Ishikawa (cell line): Measurements from ENCODE around the gene PAN3.

Experiments used
- EGR1 ChIP-seq: IDR thresholded peaks from 2 replicates; pipeline ENCODE4 v1.6.1; 2012
- EP300 ChIP-seq: IDR thresholded peaks from 2 replicates; pipeline ENCODE4 v1.6.1; 2012; ENCODE audit warnings: borderline replicate concordance
- NFIC ChIP-seq: IDR thresholded peaks from 2 replicates; pipeline ENCODE4 v1.6.1; 2012
- RAD21 ChIP-seq: IDR thresholded peaks from 2 replicates; pipeline ENCODE4 v1.6.1; 2012; ENCODE audit warnings: low read depth
- TAF1 ChIP-seq: IDR thresholded peaks from 2 replicates; pipeline ENCODE4 v1.6.1; 2012; ENCODE audit warnings: low read depth, mild to moderate bottlenecking
- TCF12 ChIP-seq: IDR thresholded peaks from 2 replicates; pipeline ENCODE4 v1.6.1; 2012; ENCODE audit warnings: low read depth
- YY1 ChIP-seq: IDR thresholded peaks from 2 replicates; pipeline ENCODE4 v1.6.1; 2012; ENCODE audit warnings: low read depth
- ZBTB7A ChIP-seq: IDR thresholded peaks from 2 replicates; pipeline ENCODE4 v1.6.1; 2012; ENCODE audit warnings: low read depth
- TF ChIP-seq, protein P1 (sequence below): IDR thresholded peaks from 2 replicates; pipeline ENCODE4 v1.6.1; 2012
- TF ChIP-seq, protein P2 (sequence below): IDR thresholded peaks from 2 replicates; pipeline ENCODE4 v1.6.1; 2012; ENCODE audit warnings: low read depth, mild to moderate bottlenecking
- TF ChIP-seq, protein P3 (sequence below): IDR thresholded peaks from 2 replicates; pipeline ENCODE4 v1.6.1; 2012

DNA sequence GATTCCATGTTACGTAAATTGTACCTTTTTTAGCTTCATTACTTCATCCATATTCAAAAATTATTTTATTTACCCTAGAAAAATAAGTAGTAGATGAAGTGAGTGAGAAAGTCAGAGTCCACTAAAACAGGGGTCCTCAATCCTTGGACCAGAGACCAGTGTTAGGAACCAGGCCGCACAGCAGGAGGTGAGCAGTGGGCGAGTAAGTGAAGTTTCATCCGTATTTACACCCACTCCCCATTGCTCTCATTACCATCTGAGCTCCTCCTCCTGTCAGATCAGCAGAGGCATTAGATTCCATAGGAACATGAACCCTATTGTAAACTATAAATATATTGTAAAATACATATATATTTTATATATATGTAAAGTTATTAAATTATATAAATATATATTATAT is 119.0 kb downstream of the PAN3 start:
- no peak for TF ChIP-seq TCF12
- TF ChIP-seq TAF1 = no peak
- TF ChIP-seq, protein P1, sequence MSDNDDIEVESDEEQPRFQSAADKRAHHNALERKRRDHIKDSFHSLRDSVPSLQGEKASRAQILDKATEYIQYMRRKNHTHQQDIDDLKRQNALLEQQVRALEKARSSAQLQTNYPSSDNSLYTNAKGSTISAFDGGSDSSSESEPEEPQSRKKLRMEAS = no peak
- TF ChIP-seq, protein P2, sequence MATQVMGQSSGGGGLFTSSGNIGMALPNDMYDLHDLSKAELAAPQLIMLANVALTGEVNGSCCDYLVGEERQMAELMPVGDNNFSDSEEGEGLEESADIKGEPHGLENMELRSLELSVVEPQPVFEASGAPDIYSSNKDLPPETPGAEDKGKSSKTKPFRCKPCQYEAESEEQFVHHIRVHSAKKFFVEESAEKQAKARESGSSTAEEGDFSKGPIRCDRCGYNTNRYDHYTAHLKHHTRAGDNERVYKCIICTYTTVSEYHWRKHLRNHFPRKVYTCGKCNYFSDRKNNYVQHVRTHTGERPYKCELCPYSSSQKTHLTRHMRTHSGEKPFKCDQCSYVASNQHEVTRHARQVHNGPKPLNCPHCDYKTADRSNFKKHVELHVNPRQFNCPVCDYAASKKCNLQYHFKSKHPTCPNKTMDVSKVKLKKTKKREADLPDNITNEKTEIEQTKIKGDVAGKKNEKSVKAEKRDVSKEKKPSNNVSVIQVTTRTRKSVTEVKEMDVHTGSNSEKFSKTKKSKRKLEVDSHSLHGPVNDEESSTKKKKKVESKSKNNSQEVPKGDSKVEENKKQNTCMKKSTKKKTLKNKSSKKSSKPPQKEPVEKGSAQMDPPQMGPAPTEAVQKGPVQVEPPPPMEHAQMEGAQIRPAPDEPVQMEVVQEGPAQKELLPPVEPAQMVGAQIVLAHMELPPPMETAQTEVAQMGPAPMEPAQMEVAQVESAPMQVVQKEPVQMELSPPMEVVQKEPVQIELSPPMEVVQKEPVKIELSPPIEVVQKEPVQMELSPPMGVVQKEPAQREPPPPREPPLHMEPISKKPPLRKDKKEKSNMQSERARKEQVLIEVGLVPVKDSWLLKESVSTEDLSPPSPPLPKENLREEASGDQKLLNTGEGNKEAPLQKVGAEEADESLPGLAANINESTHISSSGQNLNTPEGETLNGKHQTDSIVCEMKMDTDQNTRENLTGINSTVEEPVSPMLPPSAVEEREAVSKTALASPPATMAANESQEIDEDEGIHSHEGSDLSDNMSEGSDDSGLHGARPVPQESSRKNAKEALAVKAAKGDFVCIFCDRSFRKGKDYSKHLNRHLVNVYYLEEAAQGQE = no peak
- no peak for TF ChIP-seq EP300
- no peak for TF ChIP-seq ZBTB7A
- TF ChIP-seq RAD21 = no peak
- no peak for TF ChIP-seq NFIC
- no peak for TF ChIP-seq YY1
- no peak for TF ChIP-seq EGR1
- TF ChIP-seq, protein P3, sequence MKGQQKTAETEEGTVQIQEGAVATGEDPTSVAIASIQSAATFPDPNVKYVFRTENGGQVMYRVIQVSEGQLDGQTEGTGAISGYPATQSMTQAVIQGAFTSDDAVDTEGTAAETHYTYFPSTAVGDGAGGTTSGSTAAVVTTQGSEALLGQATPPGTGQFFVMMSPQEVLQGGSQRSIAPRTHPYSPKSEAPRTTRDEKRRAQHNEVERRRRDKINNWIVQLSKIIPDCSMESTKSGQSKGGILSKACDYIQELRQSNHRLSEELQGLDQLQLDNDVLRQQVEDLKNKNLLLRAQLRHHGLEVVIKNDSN = no peak
